IMR-90 (cell line): ENCODE results near the gene ZNF621.

ENCODE experiments used
- POLR2A ChIP-seq: IDR thresholded peaks from 2 replicates; pipeline ENCODE4 v1.6.1; 2012; ENCODE audit warnings: mild to moderate bottlenecking, low read depth, low read length
- RCOR1 ChIP-seq: IDR thresholded peaks from 2 replicates; pipeline ENCODE4 v1.6.1; 2012; ENCODE audit warnings: mild to moderate bottlenecking, low read length, improper control_type of control experiment; ENCODE audit not compliant: insufficient replicate concordance
- RFX5 ChIP-seq: IDR thresholded peaks from 2 replicates; pipeline ENCODE4 v1.8.0; 2012; ENCODE audit warnings: low read depth, mild to moderate bottlenecking, low read length, moderate library complexity
- TF ChIP-seq, protein P1 (sequence below): conservative IDR thresholded peaks from 2 replicates; pipeline ENCODE4 v1.5.1; 2012; ENCODE audit warnings: mild to moderate bottlenecking, low read depth, low read length, improper control_type of control experiment

DNA sequence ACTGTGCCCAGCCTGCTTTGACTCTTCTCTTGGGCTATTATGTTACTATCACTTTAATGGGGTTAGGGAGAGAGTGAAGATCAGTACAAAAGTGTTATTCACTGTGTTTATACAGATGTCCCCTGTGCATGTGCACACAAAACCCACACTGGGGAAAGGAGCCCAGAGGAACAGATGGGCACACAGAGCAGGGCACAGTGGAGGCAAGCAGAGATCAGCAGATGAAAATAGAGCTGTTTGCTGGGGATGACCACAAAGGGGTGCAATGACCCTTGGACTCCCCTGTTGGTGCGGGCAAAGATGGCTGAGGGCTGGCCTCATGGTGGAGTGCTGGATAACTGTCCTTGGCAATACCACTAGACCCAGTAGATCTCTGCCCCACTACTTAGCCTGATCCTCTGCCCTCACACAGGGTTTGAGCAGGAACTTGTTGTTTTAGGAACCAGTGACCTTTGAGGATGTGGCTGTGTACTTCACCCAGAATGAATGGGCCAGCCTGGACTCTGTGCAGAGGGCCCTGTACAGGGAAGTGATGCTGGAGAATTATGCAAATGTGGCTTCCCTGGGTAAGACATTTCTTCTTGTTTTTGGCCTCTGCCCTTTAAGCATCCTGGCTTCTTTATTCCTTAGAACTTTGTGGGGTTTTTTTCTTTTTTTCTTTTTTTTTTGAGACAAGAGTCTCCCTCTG is 13.6 kb upstream of the ZNF621 start:
- TF ChIP-seq RFX5, result no peak
- TF ChIP-seq, protein P1, sequence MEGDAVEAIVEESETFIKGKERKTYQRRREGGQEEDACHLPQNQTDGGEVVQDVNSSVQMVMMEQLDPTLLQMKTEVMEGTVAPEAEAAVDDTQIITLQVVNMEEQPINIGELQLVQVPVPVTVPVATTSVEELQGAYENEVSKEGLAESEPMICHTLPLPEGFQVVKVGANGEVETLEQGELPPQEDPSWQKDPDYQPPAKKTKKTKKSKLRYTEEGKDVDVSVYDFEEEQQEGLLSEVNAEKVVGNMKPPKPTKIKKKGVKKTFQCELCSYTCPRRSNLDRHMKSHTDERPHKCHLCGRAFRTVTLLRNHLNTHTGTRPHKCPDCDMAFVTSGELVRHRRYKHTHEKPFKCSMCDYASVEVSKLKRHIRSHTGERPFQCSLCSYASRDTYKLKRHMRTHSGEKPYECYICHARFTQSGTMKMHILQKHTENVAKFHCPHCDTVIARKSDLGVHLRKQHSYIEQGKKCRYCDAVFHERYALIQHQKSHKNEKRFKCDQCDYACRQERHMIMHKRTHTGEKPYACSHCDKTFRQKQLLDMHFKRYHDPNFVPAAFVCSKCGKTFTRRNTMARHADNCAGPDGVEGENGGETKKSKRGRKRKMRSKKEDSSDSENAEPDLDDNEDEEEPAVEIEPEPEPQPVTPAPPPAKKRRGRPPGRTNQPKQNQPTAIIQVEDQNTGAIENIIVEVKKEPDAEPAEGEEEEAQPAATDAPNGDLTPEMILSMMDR, result no peak
- TF ChIP-seq POLR2A, result no peak
- TF ChIP-seq RCOR1, result no peak
